ENCODE results near the gene KDF1. TPM values are rescaled to one million over a fixed set of nuclear protein-coding genes. Genes with fewer than 3 reads are reported as not detected.

Gene KDF1
- polyA plus RNA-seq, 1 of the 3 experiments (the other 2 are of a cell fraction), result not detected

GRCh38 chr1:26923711-26924110 lies 36.6 kb downstream of the KDF1 start:
- no peak for TF ChIP-seq GABPA (IDR thresholded peaks at IDR 0.05; ENCODE audit: low read depth)
- TF ChIP-seq TAF1 (IDR thresholded peaks at IDR 0.05; ENCODE audit: borderline replicate concordance, low read depth, low read length), result no peak
- no peak for TF ChIP-seq RCOR1 (IDR thresholded peaks at IDR 0.05; ENCODE audit: low read length)
- no peak for TF ChIP-seq ELF1 (IDR thresholded peaks at IDR 0.05)
- no peak for TF ChIP-seq EZH2phosphoT487 (IDR thresholded peaks at IDR 0.05; ENCODE audit: borderline replicate concordance, low read depth)
- TF ChIP-seq, protein P1, sequence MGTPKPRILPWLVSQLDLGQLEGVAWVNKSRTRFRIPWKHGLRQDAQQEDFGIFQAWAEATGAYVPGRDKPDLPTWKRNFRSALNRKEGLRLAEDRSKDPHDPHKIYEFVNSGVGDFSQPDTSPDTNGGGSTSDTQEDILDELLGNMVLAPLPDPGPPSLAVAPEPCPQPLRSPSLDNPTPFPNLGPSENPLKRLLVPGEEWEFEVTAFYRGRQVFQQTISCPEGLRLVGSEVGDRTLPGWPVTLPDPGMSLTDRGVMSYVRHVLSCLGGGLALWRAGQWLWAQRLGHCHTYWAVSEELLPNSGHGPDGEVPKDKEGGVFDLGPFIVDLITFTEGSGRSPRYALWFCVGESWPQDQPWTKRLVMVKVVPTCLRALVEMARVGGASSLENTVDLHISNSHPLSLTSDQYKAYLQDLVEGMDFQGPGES (IDR thresholded peaks at IDR 0.05; ENCODE audit: low read depth, low read length), result no peak
- TF ChIP-seq GATA2 (CRISPR knock-in tag; IDR thresholded peaks at IDR 0.05), result no peak
- no peak for TF ChIP-seq RXRA (IDR thresholded peaks at IDR 0.05; ENCODE audit: borderline replicate concordance, low read depth)
- TF ChIP-seq YY1 (IDR thresholded peaks at IDR 0.05; ENCODE audit: low read depth), result no peak
- no peak for TF ChIP-seq ZBTB33 (IDR thresholded peaks at IDR 0.05; ENCODE audit: borderline replicate concordance, low read depth)
- no peak for TF ChIP-seq EP300 (IDR thresholded peaks at IDR 0.05; ENCODE audit: borderline replicate concordance in 1 of 2, low read depth in 1 of 2, low read length in 1 of 2)
- no peak for TF ChIP-seq NFIC (IDR thresholded peaks at IDR 0.05; ENCODE audit: borderline replicate concordance)
- TF ChIP-seq SIN3A (IDR thresholded peaks at IDR 0.05; ENCODE audit: borderline replicate concordance, low read depth, low read length), result no peak
- TF ChIP-seq TCF12 (IDR thresholded peaks at IDR 0.05), result no peak
- TF ChIP-seq, protein P2, sequence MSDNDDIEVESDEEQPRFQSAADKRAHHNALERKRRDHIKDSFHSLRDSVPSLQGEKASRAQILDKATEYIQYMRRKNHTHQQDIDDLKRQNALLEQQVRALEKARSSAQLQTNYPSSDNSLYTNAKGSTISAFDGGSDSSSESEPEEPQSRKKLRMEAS (IDR thresholded peaks at IDR 0.05; ENCODE audit: low read depth), result no peak
- TF ChIP-seq POLR2AphosphoS5 (IDR thresholded peaks at IDR 0.05; ENCODE audit: low read depth, low read length), result no peak
- no peak for TF ChIP-seq USF2 (IDR thresholded peaks at IDR 0.05; ENCODE audit: borderline replicate concordance, low read depth, low read length)
- TF ChIP-seq FOXM1 (IDR thresholded peaks at IDR 0.05; ENCODE audit: low read depth), result no peak
- TF ChIP-seq PBX3 (IDR thresholded peaks at IDR 0.05), result no peak
- TF ChIP-seq FOXJ3 (CRISPR knock-in tag; IDR thresholded peaks at IDR 0.05), result no peak
- Histone ChIP-seq H3K9me2 (no peaks in the 10 kb centered on the region), H3K36me3 (replicated peaks in 1 of 2; ENCODE audit: control insufficient read depth in 1 of 2, insufficient read depth in 2 of 2, low read length in 1 of 2) (peaks cover 23 to 40% of the 10 kb centered on the region in 2 experiments), H3K4me3 (ENCODE audit: low read depth in 2 of 2, low read length in 1 of 2) (peak overlapping the region in 1 of 2 experiments; percentile 80; a peak in 1 of 4 replicates), H2AFZ (ENCODE audit: low read depth) (no peak overlapping the region), H3K4me1 (ENCODE audit: control insufficient read depth in 1 of 2, insufficient read depth in 2 of 2, low read depth in 1 of 2, low read length in 1 of 2) (peaks cover 13 to 16% of the 10 kb centered on the region in 2 experiments; a peak in 1 of 4 replicates), H3F3A (replicated peaks; ENCODE audit: insufficient read depth) (peaks cover 3% of the 10 kb centered on the region), H4K20me1 (ENCODE audit: insufficient read depth) (peaks cover 13% of the 10 kb centered on the region; the same call in 1 of the 2 replicates), H3K79me2 (ENCODE audit: insufficient read depth) (peaks cover 62% of the 10 kb centered on the region), H3K27me3 (ENCODE audit: insufficient read depth) (no peaks in the 10 kb centered on the region), H3K27ac (ENCODE audit: low read depth in 2 of 2, low read length in 1 of 2) (no peak overlapping the region), H3K4me2 (peak overlapping the region; percentile 93), H3K9me3 (no peaks in the 10 kb centered on the region), H3K9ac (no peak overlapping the region)
- DNase-seq, result no peak
- CTCF ChIA-PET, result interaction anchor here (1.2 to 1.4 kb wide), 2 partner anchors 43 to 123 kb away, joined by 3 to 4 read pairs; no protein-coding TSS in a partner anchor
- POLR2A ChIA-PET, result interaction anchor here (1.6 kb wide), 1 partner anchor 23 kb away, joined by 6 read pairs; the partner anchor contains the start of gene GPATCH3
- 86% methylated on average over 3 of the region's 3 CpGs for WGBS (ENCODE audit: low lambda C conversion rate)
